HG03095 (cell line): ENCODE measurements around the gene CLCN3.
"Not testable (repeated sequence)": the region's sequence is repeated elsewhere in the genome, so short reads cannot be mapped to it uniquely, and the experiment has no call there.

Experiments used
- ATAC-seq: cut with Tn5 transposase; IDR thresholded peaks from one replicate; pipeline ENCODE4 v1.9.1; 2021; ENCODE audit warnings: moderate library complexity; ENCODE audit not compliant: unreplicated experiment

CLCN3 gene

GRCh38 chr4:169652535-169652934 lies 32.2 kb downstream of the CLCN3 start:
- ATAC-seq: no peak

GRCh38 chr4:169655401-169655800 lies 35.0 kb downstream of the CLCN3 start:
- ATAC-seq: no peak

- ATAC-seq: no peak
These were observed 37.2 kb downstream of the CLCN3 start for GRCh38 chr4:169657470-169658107.

- ATAC-seq: no peak
These were observed 37.8 kb downstream of the CLCN3 start for GRCh38 chr4:169658196-169658595.

- ATAC-seq: no peak
These were observed 38.8 kb downstream of the CLCN3 start for GRCh38 chr4:169658975-169659715.

GRCh38 chr4:169659716-169660670 lies 39.6 kb downstream of the CLCN3 start:
- peak; percentile 94 for ATAC-seq

GRCh38 chr4:169660929-169661328 lies 40.6 kb downstream of the CLCN3 start:
- ATAC-seq: no peak

GRCh38 chr4:169661761-169662160 lies 41.4 kb downstream of the CLCN3 start:
- ATAC-seq: no peak

- no peak for ATAC-seq
These were observed 41.8 kb downstream of the CLCN3 start for GRCh38 chr4:169662206-169662605.

- no peak for ATAC-seq
These were observed 43.0 kb downstream of the CLCN3 start for GRCh38 chr4:169663402-169663801.

GRCh38 chr4:169663831-169664230 lies 43.5 kb downstream of the CLCN3 start:
- ATAC-seq: no peak

GRCh38 chr4:169664615-169665014 lies 44.2 kb downstream of the CLCN3 start:
- ATAC-seq: no peak

GRCh38 chr4:169665046-169665737 lies 44.8 kb downstream of the CLCN3 start:
- no peak for ATAC-seq

GRCh38 chr4:169668069-169668721 lies 47.8 kb downstream of the CLCN3 start:
- ATAC-seq: no peak

- ATAC-seq: no peak
These were observed 55.4 kb downstream of the CLCN3 start for GRCh38 chr4:169675825-169676224.

GRCh38 chr4:169677150-169677748 lies 56.9 kb downstream of the CLCN3 start:
- ATAC-seq: no peak

GRCh38 chr4:169678486-169678885 lies 58.1 kb downstream of the CLCN3 start:
- ATAC-seq: not testable (repeated sequence)

GRCh38 chr4:169678951-169679591 lies 58.7 kb downstream of the CLCN3 start:
- not testable (repeated sequence) for ATAC-seq

- no peak for ATAC-seq
These were observed 62.1 kb downstream of the CLCN3 start for GRCh38 chr4:169682372-169683047.
